ENCODE results near the gene PCMT1. TPM values are rescaled to one million over a fixed set of nuclear protein-coding genes. Genes with fewer than 3 reads are reported as not detected.

PCMT1 gene
- total RNA-seq, 1 donor from 2014 or later, result 44.9 TPM

DNA sequence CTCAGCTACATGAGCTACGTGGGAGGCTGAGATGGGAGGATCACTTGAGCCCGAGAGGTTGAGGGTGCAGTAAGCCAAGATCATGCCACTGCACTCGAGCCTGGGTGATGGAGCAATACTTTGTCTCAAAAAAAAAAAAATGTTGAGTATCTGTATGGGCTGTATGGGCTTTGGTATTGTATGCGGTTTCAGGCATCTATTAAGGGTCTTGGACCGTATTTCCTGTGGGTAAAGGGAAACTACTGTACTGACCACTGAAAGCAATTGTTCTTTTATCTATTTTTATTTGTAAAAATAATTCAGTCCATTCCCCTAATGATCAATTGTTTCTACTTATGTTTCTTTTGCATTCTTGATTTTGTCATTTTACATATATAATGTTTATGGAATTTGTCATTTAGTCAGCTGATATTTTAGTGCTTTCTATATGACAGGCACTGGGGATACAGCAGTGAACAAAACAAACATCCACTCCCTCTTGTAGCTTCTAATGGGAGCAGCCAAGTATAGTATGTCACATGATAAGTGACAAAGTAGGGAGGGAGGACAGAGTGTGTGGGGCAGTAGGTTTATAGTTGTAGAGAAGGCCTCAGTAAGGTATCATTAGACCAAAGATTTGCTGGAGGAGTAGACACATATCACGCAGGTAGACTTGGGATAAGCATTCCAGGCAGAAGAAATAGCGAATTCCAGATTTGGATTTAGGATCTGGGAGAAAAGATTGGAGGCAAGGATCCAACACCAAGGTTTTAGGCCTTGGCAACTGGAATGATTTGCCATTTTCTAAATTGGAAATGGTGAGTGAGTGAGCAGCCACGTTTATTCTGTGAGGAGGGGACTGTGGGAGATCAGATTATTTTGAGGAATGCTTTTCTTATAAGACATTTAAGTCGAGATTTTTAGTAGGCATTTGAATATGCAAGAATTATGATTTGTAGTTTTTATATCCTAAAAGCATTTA lies 6.0 kb downstream of the PCMT1 start:
- H3K4me1 Mint-ChIP-seq, result peaks cover 13% of the 10 kb centered on the region
- DNase-seq, result no peak
- H3K27me3 Mint-ChIP-seq, result no peaks in the 10 kb centered on the region
- peaks cover 17% of the 10 kb centered on the region for H3K36me3 Mint-ChIP-seq (ENCODE audit: low read depth)
- CTCF ChIA-PET, result no interaction called here
- H3K27ac Mint-ChIP-seq, result no peak overlapping the region
- TF ChIP-seq, protein P1, sequence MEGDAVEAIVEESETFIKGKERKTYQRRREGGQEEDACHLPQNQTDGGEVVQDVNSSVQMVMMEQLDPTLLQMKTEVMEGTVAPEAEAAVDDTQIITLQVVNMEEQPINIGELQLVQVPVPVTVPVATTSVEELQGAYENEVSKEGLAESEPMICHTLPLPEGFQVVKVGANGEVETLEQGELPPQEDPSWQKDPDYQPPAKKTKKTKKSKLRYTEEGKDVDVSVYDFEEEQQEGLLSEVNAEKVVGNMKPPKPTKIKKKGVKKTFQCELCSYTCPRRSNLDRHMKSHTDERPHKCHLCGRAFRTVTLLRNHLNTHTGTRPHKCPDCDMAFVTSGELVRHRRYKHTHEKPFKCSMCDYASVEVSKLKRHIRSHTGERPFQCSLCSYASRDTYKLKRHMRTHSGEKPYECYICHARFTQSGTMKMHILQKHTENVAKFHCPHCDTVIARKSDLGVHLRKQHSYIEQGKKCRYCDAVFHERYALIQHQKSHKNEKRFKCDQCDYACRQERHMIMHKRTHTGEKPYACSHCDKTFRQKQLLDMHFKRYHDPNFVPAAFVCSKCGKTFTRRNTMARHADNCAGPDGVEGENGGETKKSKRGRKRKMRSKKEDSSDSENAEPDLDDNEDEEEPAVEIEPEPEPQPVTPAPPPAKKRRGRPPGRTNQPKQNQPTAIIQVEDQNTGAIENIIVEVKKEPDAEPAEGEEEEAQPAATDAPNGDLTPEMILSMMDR (IDR thresholded peaks at IDR 0.05), result no peak
- no peaks in the 10 kb centered on the region for H3K9me3 Mint-ChIP-seq
- H3K4me3 Mint-ChIP-seq, result no peak overlapping the region
- POLR2A ChIA-PET, result no interaction called here
- intact Hi-C loops (cut with micrococcal nuclease), result no loop called here
- ATAC-seq (ENCODE audit: low read depth), result peak; percentile 40

DNA sequence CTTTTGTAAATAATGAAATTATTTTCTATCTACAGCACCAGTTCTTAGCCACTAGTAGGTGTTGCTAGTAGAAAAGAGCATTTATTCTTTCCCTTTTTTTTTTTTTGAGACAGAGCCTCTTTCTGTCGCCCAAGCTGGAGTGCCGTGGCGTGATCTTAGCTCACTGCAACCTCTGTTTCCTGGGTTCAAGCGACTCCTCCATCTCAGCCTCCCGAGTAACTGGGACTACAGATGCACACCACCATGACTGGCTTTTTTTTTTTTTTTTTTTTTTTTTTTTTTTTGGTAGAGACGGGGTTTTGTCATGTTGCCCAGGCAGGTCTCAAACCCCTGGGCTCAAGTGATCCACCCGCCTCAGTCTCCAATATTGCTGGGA lies 6.7 kb downstream of the PCMT1 start:
- Mint-ChIP-seq H3K9me3 (no peaks in the 10 kb centered on the region), H3K4me3 (no peak overlapping the region), H3K4me1 (peaks cover 13% of the 10 kb centered on the region), H3K27ac (no peak overlapping the region), H3K27me3 (no peaks in the 10 kb centered on the region), H3K36me3 (ENCODE audit: low read depth) (peaks cover 17% of the 10 kb centered on the region)
- no peak for ATAC-seq (ENCODE audit: low read depth)
- DNase-seq, result no peak
- intact Hi-C loops (cut with micrococcal nuclease), result no loop called here
- TF ChIP-seq, protein P1 (IDR thresholded peaks at IDR 0.05), result no peak
- ChIA-PET POLR2A (no interaction called here), CTCF (no interaction called here)

DNA sequence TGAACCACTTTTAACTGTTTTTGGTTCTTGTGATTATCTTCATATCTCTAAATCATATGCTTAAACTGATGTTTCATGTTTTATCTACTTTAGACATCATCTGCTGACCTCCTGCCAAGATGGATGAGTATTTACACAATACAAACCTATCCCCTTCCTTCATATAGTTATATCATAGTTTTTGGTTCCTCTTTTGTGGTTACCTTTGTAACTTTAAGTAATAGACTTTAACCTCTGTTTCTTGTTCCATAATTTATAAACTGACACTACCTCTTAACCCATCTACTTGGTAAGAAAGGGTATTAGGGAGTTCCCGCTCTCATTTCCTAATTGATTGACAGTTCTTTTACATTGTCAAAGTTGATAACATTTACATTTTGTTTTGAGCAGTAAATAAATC lies 11.9 kb downstream of the PCMT1 start:
- Mint-ChIP-seq H3K36me3 (ENCODE audit: low read depth) (peaks cover 24% of the 10 kb centered on the region), H3K27me3 (no peaks in the 10 kb centered on the region), H3K9me3 (peaks cover 5% of the 10 kb centered on the region), H3K4me3 (no peak overlapping the region), H3K4me1 (peaks cover 22% of the 10 kb centered on the region), H3K27ac (peak overlapping the region; percentile 78)
- ChIA-PET CTCF (no interaction called here), POLR2A (interaction anchor here (0.6 kb wide), 1 partner anchor 57 kb away, joined by 3 read pairs; no protein-coding TSS in a partner anchor)
- peak; percentile 96 for ATAC-seq (ENCODE audit: low read depth)
- intact Hi-C loops (cut with micrococcal nuclease), result loop anchor here (1.0 kb wide), 1 partner anchor 12 kb away; the partner anchor contains the start of gene PCMT1
- TF ChIP-seq, protein P1 (IDR thresholded peaks at IDR 0.05), result no peak
- no peak for DNase-seq

DNA sequence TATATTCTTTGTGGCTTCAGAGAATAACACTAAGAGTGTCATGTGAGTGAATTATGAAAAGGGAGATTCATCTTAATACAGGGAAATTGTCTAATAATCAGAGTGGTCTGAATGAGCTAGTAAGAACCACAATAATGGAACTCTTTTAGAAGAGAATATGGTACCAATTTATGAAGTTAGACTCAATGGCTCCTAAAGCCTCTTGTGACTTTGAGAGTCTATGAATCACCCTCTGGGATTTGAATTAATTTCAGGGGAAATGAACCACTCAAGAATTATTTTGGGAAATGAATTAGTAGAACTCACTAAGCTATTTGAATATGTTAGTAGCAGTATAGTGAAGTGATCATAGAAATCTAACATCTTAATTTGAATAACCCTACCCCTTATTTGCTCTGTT lies 14.3 kb downstream of the PCMT1 start:
- peaks cover 22% of the 10 kb centered on the region for H3K4me1 Mint-ChIP-seq
- no peak overlapping the region for H3K27ac Mint-ChIP-seq
- intact Hi-C loops (cut with micrococcal nuclease), result no loop called here
- CTCF ChIA-PET, result no interaction called here
- no peaks in the 10 kb centered on the region for H3K27me3 Mint-ChIP-seq
- no peak for ATAC-seq (ENCODE audit: low read depth)
- H3K4me3 Mint-ChIP-seq, result no peak overlapping the region
- POLR2A ChIA-PET, result interaction anchor here (0.7 to 1.2 kb wide), 2 partner anchors 14 to 45 kb away, joined by 3 read pairs; no protein-coding TSS in a partner anchor
- peaks cover 8% of the 10 kb centered on the region for H3K9me3 Mint-ChIP-seq
- H3K36me3 Mint-ChIP-seq (ENCODE audit: low read depth), result peaks cover 34% of the 10 kb centered on the region
- no peak for DNase-seq
- TF ChIP-seq, protein P1 (IDR thresholded peaks at IDR 0.05), result no peak

DNA sequence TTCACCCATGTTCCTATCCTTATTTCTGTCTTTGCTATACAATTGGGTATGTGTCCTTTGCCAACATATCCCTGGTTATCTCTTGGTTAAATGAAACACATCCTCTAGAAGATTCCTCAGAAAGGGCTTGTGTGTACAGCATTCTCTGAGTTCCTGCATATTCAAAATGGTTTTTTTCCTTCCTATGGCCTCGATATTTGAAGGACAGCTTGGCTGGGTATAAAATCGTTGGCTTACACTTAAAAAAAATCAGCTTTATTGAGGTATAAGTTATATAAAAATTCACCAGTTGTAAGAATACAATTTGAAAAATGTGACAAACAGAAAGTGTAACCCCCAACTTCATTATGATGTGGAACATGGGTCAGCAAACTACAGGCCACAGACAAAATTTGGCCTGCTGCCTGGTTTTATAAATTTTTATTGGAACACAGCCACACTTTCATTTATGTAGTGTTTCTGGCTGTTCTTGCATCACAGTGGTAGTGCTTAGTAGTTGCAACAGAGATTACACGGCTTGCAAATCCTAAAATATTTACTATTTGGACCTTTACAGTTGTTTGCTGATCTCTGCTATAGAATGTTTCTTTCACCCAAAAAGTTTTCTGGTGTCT lies 16.7 kb downstream of the PCMT1 start:
- H3K27me3 Mint-ChIP-seq, result no peaks in the 10 kb centered on the region
- peaks cover 19% of the 10 kb centered on the region for H3K4me1 Mint-ChIP-seq
- DNase-seq, result no peak
- ATAC-seq (ENCODE audit: low read depth), result no peak
- intact Hi-C loops (cut with micrococcal nuclease), result no loop called here
- ChIA-PET POLR2A (no interaction called here), CTCF (no interaction called here)
- TF ChIP-seq, protein P1 (IDR thresholded peaks at IDR 0.05), result no peak
- H3K4me3 Mint-ChIP-seq, result no peak overlapping the region
- H3K36me3 Mint-ChIP-seq (ENCODE audit: low read depth), result peaks cover 31% of the 10 kb centered on the region
- H3K9me3 Mint-ChIP-seq, result peaks cover 8% of the 10 kb centered on the region
- no peak overlapping the region for H3K27ac Mint-ChIP-seq

Measured in activated B cell treated with CpG ODN at 0.5 μM for 24 hours (primary cell).